SU-DHL-6 (cell line): ENCODE results near the gene DIAPH1.

Source experiments
- H2AFZ ChIP-seq: fragments of 200-600 bp; sonication (generic); 2 replicates; pipeline ENCODE4 v1.6.1; 2014; ENCODE audit warnings: low read depth, mild to moderate bottlenecking, moderate library complexity, mixed read lengths, antibody characterized with exemption, low read length; ENCODE audit not compliant: severe bottlenecking
- H3F3A ChIP-seq: fragments of 200-600 bp; shearing (Covaris generic); 2 replicates; pipeline ENCODE4 v1.6.0; 2016; ENCODE audit warnings: antibody characterized with exemption, mild to moderate bottlenecking; ENCODE audit not compliant: insufficient read depth
- H3K27ac ChIP-seq: fragments of 200-600 bp; sonication (generic); 2 replicates; pipeline ENCODE4 v1.5.1; 2016; ENCODE audit warnings: low read depth, mild to moderate bottlenecking, low read length, moderate library complexity, mixed read lengths
- H3K27me3 ChIP-seq: fragments of 200-600 bp; sonication (generic), shearing (Covaris generic); 2 replicates; pipeline ENCODE4 v1.6.0; 2014; ENCODE audit warnings: mild to moderate bottlenecking, low read length
- H3K36me3 ChIP-seq: fragments of 200-600 bp; sonication (generic); 2 replicates; pipeline ENCODE4 v1.6.1; 2014; ENCODE audit warnings: mild to moderate bottlenecking, low read length, mixed read lengths
- H3K4me2 ChIP-seq: fragments of 300-600, 200-600 bp; shearing (Covaris generic), sonication (generic); 2 replicates; pipeline ENCODE4 v1.6.0; 2014; ENCODE audit warnings: low read length, low read depth, mild to moderate bottlenecking; ENCODE audit not compliant: poor library complexity, severe bottlenecking
- H3K4me3 ChIP-seq: fragments of 200-600 bp; sonication (generic); 2 replicates; pipeline ENCODE4 v1.5.1; 2014; ENCODE audit warnings: antibody characterized with exemption, low read length, mild to moderate bottlenecking, mixed read lengths; ENCODE audit not compliant: insufficient read depth, poor library complexity, severe bottlenecking
- H3K79me2 ChIP-seq: fragments of 200-600 bp; sonication (generic); 2 replicates; pipeline ENCODE4 v1.6.1; 2014; ENCODE audit warnings: mild to moderate bottlenecking, low read length, moderate library complexity; ENCODE audit not compliant: insufficient read depth
- H3K9ac ChIP-seq: fragments of 200-600 bp; sonication (generic); 2 replicates; pipeline ENCODE4 v1.7.0; 2014; ENCODE audit warnings: mild to moderate bottlenecking, low read length
- H3K9me2 ChIP-seq: fragments of 200-600 bp; sonication (generic); replicated peaks from 2 replicates; pipeline ENCODE4 v1.6.1; 2014; ENCODE audit warnings: low read length; ENCODE audit not compliant: insufficient read depth
- H3K9me3 ChIP-seq: fragments of 200-600 bp; sonication (generic); 2 replicates; pipeline ENCODE4 v1.6.1; 2014; ENCODE audit warnings: low read length, mixed read lengths; ENCODE audit not compliant: insufficient read depth
- H4K20me1 ChIP-seq: fragments of 200-600 bp; sonication (generic); 2 replicates; pipeline ENCODE4 v1.6.1; 2014; ENCODE audit warnings: low read depth, mild to moderate bottlenecking, antibody characterized with exemption, low read length, moderate library complexity, mixed read lengths
- EZH2phosphoT487 ChIP-seq: fragments of 200-600 bp; sonication (generic), shearing (Covaris generic); conservative IDR thresholded peaks from 2 replicates; pipeline ENCODE4 v1.6.1; 2018; ENCODE audit warnings: mild to moderate bottlenecking, antibody characterized with exemption, low read length, moderate library complexity, mixed read lengths
- TF ChIP-seq, protein P1 (sequence below): fragments of 200-600 bp; sonication (generic); IDR thresholded peaks from one replicate; pipeline ENCODE4 v1.5.1; 2017; ENCODE audit warnings: antibody characterized with exemption, mild to moderate bottlenecking, low read length, moderate library complexity; ENCODE audit not compliant: insufficient read depth, poor library complexity, severe bottlenecking

Gene DIAPH1

DNA sequence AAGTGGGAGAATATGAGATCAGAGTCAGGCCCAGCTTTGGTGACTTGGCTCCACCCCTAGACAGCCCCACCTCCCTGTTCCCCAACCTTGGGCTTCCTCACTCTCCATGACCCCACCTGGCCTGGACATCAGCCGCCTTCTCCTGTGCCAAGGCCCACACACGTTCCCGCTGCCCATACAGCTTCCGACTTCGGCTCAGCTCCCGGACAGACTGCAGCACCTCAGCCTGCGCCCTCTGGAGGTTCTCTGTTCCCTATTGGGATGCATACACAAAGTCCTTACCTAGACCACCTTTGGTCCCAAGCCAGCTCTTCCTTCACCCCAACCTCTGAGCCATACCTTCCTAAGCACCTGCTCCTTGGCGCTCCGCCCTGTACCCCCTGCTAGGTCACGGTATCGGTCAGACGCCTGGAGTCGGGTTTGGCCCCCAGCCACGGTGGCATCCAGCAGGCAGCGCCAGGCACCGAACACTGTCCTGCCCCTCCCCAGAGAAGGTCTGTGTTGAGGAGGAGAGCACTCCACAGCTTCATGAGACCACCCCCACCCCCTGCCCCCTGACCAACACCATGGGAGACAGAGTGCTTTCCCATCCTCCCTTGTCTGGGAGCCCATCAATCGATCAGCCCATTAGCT, 30.4 kb upstream of the DIAPH1 start:
- H3K4me3 ChIP-seq: no peak overlapping the region
- no peak overlapping the region for H3K27ac ChIP-seq
- H3K27me3 ChIP-seq: no peaks in the 10 kb centered on the region
- H3K4me2 ChIP-seq: no peak overlapping the region
- TF ChIP-seq, protein P1, sequence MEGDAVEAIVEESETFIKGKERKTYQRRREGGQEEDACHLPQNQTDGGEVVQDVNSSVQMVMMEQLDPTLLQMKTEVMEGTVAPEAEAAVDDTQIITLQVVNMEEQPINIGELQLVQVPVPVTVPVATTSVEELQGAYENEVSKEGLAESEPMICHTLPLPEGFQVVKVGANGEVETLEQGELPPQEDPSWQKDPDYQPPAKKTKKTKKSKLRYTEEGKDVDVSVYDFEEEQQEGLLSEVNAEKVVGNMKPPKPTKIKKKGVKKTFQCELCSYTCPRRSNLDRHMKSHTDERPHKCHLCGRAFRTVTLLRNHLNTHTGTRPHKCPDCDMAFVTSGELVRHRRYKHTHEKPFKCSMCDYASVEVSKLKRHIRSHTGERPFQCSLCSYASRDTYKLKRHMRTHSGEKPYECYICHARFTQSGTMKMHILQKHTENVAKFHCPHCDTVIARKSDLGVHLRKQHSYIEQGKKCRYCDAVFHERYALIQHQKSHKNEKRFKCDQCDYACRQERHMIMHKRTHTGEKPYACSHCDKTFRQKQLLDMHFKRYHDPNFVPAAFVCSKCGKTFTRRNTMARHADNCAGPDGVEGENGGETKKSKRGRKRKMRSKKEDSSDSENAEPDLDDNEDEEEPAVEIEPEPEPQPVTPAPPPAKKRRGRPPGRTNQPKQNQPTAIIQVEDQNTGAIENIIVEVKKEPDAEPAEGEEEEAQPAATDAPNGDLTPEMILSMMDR: no peak
- no peak for TF ChIP-seq EZH2phosphoT487
- H3K36me3 ChIP-seq: no peaks in the 10 kb centered on the region
- H3K79me2 ChIP-seq: no peaks in the 10 kb centered on the region
- H3F3A ChIP-seq: peaks cover 11% of the 10 kb centered on the region; the same call in 1 of the 2 replicates
- H2AFZ ChIP-seq: no peak overlapping the region
- no peaks in the 10 kb centered on the region for H3K9me2 ChIP-seq
- H4K20me1 ChIP-seq: no peaks in the 10 kb centered on the region
- no peak overlapping the region for H3K9ac ChIP-seq
- H3K9me3 ChIP-seq: no peaks in the 10 kb centered on the region

DNA sequence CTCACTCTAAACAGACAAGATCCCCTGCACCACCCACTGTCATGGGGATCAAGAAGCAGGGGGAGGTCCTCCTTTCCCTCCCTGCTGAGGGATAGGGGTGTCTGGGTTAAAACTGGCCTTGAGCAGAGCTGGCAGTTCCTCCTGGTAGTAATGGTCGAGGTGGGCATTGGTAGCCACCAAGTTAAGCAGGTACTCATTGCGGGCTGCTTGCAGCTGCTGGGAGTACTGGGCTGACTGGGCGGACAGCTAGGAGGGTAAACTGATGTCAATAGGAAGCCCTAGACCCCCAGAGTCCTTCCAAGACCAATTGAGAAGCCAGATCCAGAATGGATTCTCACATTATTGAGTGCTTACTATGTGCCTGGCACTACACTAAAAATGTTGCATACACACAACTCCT, 29.1 kb upstream of the DIAPH1 start:
- TF ChIP-seq EZH2phosphoT487: no peak
- TF ChIP-seq, protein P1: no peak
- Histone ChIP-seq H3K79me2 (no peaks in the 10 kb centered on the region), H4K20me1 (no peaks in the 10 kb centered on the region), H3K27ac (no peak overlapping the region), H3K9ac (no peak overlapping the region), H3K27me3 (no peaks in the 10 kb centered on the region), H3K9me3 (no peaks in the 10 kb centered on the region), H3K36me3 (no peaks in the 10 kb centered on the region), H2AFZ (no peak overlapping the region), H3K4me3 (no peak overlapping the region), H3K9me2 (no peaks in the 10 kb centered on the region), H3K4me2 (no peak overlapping the region), H3F3A (peaks cover 11% of the 10 kb centered on the region; the same call in 1 of the 2 replicates)

DNA sequence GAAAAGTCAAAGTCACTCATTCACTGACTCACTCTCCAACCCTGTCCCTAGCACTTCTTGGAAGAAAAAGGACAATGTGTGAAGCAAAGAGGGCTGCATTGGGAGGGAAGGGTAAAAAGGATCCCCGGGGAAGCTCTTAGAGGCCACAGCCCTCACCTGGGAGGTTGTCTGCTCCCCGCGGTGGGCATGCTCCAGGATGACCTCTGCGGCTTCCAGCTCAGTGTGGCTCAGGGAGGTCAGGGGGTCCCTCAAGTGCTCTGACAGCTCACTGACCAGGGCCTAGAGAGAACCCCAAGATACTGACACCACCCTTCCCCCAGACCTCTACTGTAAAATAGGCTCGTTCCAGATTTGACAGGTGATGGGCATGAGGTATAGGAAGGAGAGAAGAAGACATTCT, 28.4 kb upstream of the DIAPH1 start:
- Histone ChIP-seq H3K27me3 (no peaks in the 10 kb centered on the region), H3K36me3 (no peaks in the 10 kb centered on the region), H3K79me2 (no peaks in the 10 kb centered on the region), H3K9me2 (no peaks in the 10 kb centered on the region), H3K27ac (no peak overlapping the region), H3K9me3 (no peaks in the 10 kb centered on the region), H3K4me2 (no peak overlapping the region), H3K4me3 (no peak overlapping the region), H2AFZ (no peak overlapping the region), H3K9ac (no peak overlapping the region), H3F3A (peaks cover 12% of the 10 kb centered on the region; the same call in 1 of the 2 replicates), H4K20me1 (no peaks in the 10 kb centered on the region)
- TF ChIP-seq EZH2phosphoT487: no peak
- TF ChIP-seq, protein P1: no peak
